ENCODE results near the gene HNRNPA2B1.

Gene HNRNPA2B1

GRCh38 chr7:26171601-26172000 lies 28.9 kb downstream of the HNRNPA2B1 start:
- H3K36me3 ChIP-seq: no peaks in the 10 kb centered on the region
- TF ChIP-seq CTCF (IDR thresholded peaks at IDR 0.05; ENCODE audit: low read depth, low read length): no peak
- H3K27me3 ChIP-seq: no peaks in the 10 kb centered on the region
- H3K4me3 ChIP-seq (ENCODE audit: low read depth, low read length): no peak overlapping the region
- DNase-seq: no peak
- H3K4me1 ChIP-seq: no peaks in the 10 kb centered on the region
- no peaks in the 10 kb centered on the region for H3K9me3 ChIP-seq

GRCh38 chr7:26170663-26171062 lies 29.9 kb downstream of the HNRNPA2B1 start:
- no peaks in the 10 kb centered on the region for H3K4me1 ChIP-seq
- no peaks in the 10 kb centered on the region for H3K27me3 ChIP-seq
- no peak overlapping the region for H3K4me3 ChIP-seq (ENCODE audit: low read depth, low read length)
- no peaks in the 10 kb centered on the region for H3K9me3 ChIP-seq
- DNase-seq: no peak
- no peaks in the 10 kb centered on the region for H3K36me3 ChIP-seq
- no peak for TF ChIP-seq CTCF (IDR thresholded peaks at IDR 0.05; ENCODE audit: low read depth, low read length)

GRCh38 chr7:26169271-26169670 lies 31.3 kb downstream of the HNRNPA2B1 start:
- no peak for TF ChIP-seq CTCF (IDR thresholded peaks at IDR 0.05; ENCODE audit: low read depth, low read length)
- no peak for DNase-seq
- Histone ChIP-seq H3K27me3 (no peaks in the 10 kb centered on the region), H3K4me3 (ENCODE audit: low read depth, low read length) (no peak overlapping the region), H3K4me1 (no peaks in the 10 kb centered on the region), H3K9me3 (no peaks in the 10 kb centered on the region), H3K36me3 (no peaks in the 10 kb centered on the region)

- Histone ChIP-seq H3K4me3 (ENCODE audit: low read depth, low read length) (no peak overlapping the region), H3K36me3 (no peaks in the 10 kb centered on the region), H3K27me3 (no peaks in the 10 kb centered on the region), H3K9me3 (no peaks in the 10 kb centered on the region), H3K4me1 (no peaks in the 10 kb centered on the region)
- no peak for TF ChIP-seq CTCF (IDR thresholded peaks at IDR 0.05; ENCODE audit: low read depth, low read length)
- no peak for DNase-seq
These were observed 32.0 kb downstream of the HNRNPA2B1 start for GRCh38 chr7:26168458-26169023.

GRCh38 chr7:26167303-26167934 lies 33.1 kb downstream of the HNRNPA2B1 start:
- no peaks in the 10 kb centered on the region for H3K27me3 ChIP-seq
- no peaks in the 10 kb centered on the region for H3K9me3 ChIP-seq
- no peak for DNase-seq
- TF ChIP-seq CTCF (IDR thresholded peaks at IDR 0.05; ENCODE audit: low read depth, low read length): no peak
- H3K36me3 ChIP-seq: no peaks in the 10 kb centered on the region
- no peaks in the 10 kb centered on the region for H3K4me1 ChIP-seq
- no peak overlapping the region for H3K4me3 ChIP-seq (ENCODE audit: low read depth, low read length)

GRCh38 chr7:26166684-26167266 lies 33.8 kb downstream of the HNRNPA2B1 start:
- no peak for TF ChIP-seq CTCF (IDR thresholded peaks at IDR 0.05; ENCODE audit: low read depth, low read length)
- no peak for DNase-seq
- Histone ChIP-seq H3K9me3 (no peaks in the 10 kb centered on the region), H3K36me3 (no peaks in the 10 kb centered on the region), H3K27me3 (no peaks in the 10 kb centered on the region), H3K4me3 (ENCODE audit: low read depth, low read length) (no peak overlapping the region), H3K4me1 (no peaks in the 10 kb centered on the region)

Data from BE2C (cell line).